ENCODE data around the gene STARD3.

DNA sequence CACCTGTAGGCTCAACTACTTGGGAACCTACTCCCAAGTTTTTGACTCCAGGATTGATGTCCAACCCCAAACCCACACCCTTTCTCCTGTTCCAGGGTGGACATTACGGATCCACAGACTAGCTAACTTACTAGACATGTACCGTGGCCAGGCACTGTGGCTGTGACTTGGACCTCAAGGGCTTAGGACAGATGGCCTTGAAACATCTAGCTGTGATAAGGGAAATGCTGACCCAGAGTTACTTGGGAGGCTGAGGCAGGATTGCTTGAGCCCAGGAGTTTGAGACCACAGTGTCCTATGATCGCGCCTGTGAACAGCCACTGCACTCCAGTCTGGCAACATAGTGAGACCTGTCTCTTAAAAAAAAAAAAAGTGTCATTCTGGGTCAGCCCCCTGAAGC is 4.2 kb downstream of the STARD3 start:
- TF ChIP-seq, protein P1, sequence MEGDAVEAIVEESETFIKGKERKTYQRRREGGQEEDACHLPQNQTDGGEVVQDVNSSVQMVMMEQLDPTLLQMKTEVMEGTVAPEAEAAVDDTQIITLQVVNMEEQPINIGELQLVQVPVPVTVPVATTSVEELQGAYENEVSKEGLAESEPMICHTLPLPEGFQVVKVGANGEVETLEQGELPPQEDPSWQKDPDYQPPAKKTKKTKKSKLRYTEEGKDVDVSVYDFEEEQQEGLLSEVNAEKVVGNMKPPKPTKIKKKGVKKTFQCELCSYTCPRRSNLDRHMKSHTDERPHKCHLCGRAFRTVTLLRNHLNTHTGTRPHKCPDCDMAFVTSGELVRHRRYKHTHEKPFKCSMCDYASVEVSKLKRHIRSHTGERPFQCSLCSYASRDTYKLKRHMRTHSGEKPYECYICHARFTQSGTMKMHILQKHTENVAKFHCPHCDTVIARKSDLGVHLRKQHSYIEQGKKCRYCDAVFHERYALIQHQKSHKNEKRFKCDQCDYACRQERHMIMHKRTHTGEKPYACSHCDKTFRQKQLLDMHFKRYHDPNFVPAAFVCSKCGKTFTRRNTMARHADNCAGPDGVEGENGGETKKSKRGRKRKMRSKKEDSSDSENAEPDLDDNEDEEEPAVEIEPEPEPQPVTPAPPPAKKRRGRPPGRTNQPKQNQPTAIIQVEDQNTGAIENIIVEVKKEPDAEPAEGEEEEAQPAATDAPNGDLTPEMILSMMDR (IDR thresholded peaks at IDR 0.05), result no peak
- TF ChIP-seq POLR2A (IDR thresholded peaks at IDR 0.05), result no peak
